Cardiac muscle cell (in vitro differentiated cells and primary cell): ENCODE measurements around the gene IGF2BP2. TPM values are rescaled to one million over a fixed set of nuclear protein-coding genes. Genes with fewer than 3 reads are reported as not detected.
A peak's percentile ranks its signal among the peaks of the same experiment; 100 is the strongest.
"Not testable (repeated sequence)": the region's sequence is repeated elsewhere in the genome, so short reads cannot be mapped to it uniquely, and the experiment has no call there.

Experiments
- DNase-seq, 2 donors: peaks; one replicate each; pipeline versions ENCODE4 v3.0.0 to v3.0.0-alpha.2; 2010 to 2017; ENCODE audit warnings: low read depth in 1 of 2, low spot score in 1 of 2
- H3K27ac ChIP-seq: fragments of 200-600 bp; sonication (generic); 2 replicates; pipeline ENCODE4 v1.5.1; 2016
- H3K27me3 ChIP-seq: fragments of 200-600 bp; sonication (generic); 2 replicates; pipeline ENCODE4 v1.6.0; 2016; ENCODE audit warnings: control low read depth
- H3K36me3 ChIP-seq: fragments of 200-600 bp; sonication (generic); 2 replicates; pipeline ENCODE4 v1.5.1; 2016; ENCODE audit warnings: control low read depth
- H3K4me1 ChIP-seq: fragments of 200-600 bp; sonication (generic); 2 replicates; pipeline ENCODE4 v1.8.1; 2017; ENCODE audit warnings: low read depth, mild to moderate bottlenecking, mixed run types
- H3K4me3 ChIP-seq: fragments of 200-600 bp; sonication (generic); 2 replicates; pipeline ENCODE4 v1.5.1; 2016; ENCODE audit warnings: mild to moderate bottlenecking
- H3K9me3 ChIP-seq: fragments of 200-600 bp; sonication (generic); 2 replicates; pipeline ENCODE4 v1.5.1; 2017; ENCODE audit warnings: low read depth, mild to moderate bottlenecking, control low read depth
- polyA plus RNA-seq: library from polyadenylated mRNA; unstranded; fragments of >200 nt; fragmentation: Nextera tagmentation; extraction: Ambion mirVana; gene quantifications from 2 replicates; pipeline ENCODE4 v1.2.1, GENCODE V29; 2016
- total RNA-seq: library from RNA; depleted of rRNA; stranded (reverse); fragments of >200 nt; gene quantifications from 2 replicates; pipeline ENCODE4 v1.2.3, GENCODE V29; 2016
- TF ChIP-seq, protein P1 (sequence below): IDR thresholded peaks from 2 replicates; pipeline ENCODE4 v1.5.1; 2012; ENCODE audit warnings: low read depth, mild to moderate bottlenecking, low read length

Gene IGF2BP2
- total and polyA plus RNA-seq, 2 experiments from 2014 or later = 119 to 129 TPM

DNA sequence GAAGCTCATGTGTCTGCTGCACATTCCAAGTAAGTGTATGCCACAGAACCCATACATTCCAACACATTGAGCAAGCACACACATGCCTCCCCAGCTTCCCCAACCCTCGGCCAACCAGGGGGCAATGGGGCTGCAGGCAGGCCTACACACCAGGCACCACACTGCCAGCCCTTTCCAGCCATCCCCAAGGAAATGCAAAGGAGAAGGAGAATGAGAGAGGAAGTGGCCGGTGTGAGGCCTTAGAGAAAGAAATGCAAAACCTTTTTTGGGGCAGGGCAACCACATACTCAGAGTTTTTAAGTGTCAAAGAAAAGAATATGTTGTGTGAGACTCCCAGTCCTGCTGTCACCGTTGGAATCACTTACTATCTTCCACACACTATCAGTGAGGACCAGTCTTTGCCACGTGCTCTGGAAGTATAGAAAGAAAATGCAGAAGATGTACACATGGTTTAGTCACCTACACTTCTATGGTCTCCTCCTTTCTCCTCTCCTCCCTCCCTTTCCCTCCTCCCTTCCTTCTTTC is 11.1 kb downstream of the IGF2BP2 start:
- H3K4me1 ChIP-seq = peaks cover 73% of the 10 kb centered on the region
- no peaks in the 10 kb centered on the region for H3K36me3 ChIP-seq
- TF ChIP-seq, protein P1, sequence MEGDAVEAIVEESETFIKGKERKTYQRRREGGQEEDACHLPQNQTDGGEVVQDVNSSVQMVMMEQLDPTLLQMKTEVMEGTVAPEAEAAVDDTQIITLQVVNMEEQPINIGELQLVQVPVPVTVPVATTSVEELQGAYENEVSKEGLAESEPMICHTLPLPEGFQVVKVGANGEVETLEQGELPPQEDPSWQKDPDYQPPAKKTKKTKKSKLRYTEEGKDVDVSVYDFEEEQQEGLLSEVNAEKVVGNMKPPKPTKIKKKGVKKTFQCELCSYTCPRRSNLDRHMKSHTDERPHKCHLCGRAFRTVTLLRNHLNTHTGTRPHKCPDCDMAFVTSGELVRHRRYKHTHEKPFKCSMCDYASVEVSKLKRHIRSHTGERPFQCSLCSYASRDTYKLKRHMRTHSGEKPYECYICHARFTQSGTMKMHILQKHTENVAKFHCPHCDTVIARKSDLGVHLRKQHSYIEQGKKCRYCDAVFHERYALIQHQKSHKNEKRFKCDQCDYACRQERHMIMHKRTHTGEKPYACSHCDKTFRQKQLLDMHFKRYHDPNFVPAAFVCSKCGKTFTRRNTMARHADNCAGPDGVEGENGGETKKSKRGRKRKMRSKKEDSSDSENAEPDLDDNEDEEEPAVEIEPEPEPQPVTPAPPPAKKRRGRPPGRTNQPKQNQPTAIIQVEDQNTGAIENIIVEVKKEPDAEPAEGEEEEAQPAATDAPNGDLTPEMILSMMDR = no peak
- no peaks in the 10 kb centered on the region for H3K9me3 ChIP-seq
- H3K4me3 ChIP-seq = no peak overlapping the region
- peak; percentile 41 to 83 for DNase-seq
- H3K27me3 ChIP-seq = no peaks in the 10 kb centered on the region
- peak overlapping the region; percentile 74 for H3K27ac ChIP-seq

DNA sequence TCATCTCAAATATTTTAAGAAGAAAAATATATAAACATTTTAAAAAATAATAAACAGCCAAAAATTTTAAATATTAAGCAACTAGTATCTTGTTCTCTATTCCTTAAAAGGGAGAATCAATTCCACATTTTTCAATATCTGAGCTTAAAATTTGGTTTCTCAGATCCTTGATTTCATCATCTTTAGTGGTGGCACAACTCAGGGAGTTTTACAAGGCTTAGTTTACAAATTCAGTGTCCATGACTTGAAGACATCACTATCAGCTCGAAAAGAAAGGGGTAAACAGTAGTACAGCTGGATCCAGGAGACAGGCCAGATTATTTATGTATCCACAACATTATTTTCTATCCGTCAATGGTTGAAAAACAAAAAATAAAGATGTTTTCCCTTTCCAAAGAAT is 11.6 kb downstream of the IGF2BP2 start:
- DNase-seq = peak in 1 of 2 donors; percentile 37
- peak overlapping the region; percentile 74 for H3K27ac ChIP-seq
- no peaks in the 10 kb centered on the region for H3K27me3 ChIP-seq
- H3K4me1 ChIP-seq = peaks cover 68% of the 10 kb centered on the region
- TF ChIP-seq, protein P1 = no peak
- H3K36me3 ChIP-seq = no peaks in the 10 kb centered on the region
- no peak overlapping the region for H3K4me3 ChIP-seq
- H3K9me3 ChIP-seq = no peaks in the 10 kb centered on the region

DNA sequence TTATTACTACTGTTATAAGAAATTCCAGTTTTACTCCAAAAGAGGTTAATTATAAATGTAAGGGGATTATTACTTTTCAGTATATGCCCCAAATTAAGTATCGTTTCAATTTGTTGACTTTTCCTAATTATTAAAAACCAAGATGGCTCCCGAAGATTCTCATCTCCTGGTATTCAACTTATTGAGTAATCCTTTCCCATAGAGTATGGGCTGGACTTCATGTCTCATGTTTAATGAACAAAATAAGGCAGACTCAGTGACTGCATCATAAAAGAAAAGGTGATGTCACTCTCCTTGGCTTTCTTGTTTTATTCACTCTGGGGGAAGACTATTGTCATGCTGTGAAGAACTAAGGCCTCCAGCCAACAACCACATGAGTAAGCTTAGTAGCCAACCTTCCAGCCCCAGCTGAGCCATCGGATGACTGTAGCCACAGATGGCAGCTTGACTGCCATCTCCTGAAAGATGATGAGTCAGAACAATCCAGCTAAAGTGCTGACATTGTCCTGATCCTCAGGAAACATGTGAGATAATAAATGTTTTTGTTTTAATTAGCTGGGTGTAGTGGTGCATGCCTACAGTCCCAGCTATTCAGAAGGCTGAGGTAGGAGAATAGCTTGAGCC is 17.3 kb downstream of the IGF2BP2 start:
- no peaks in the 10 kb centered on the region for H3K27me3 ChIP-seq
- TF ChIP-seq, protein P1 = no peak
- peak in 1 of 2 donors; percentile 63 for DNase-seq
- no peak overlapping the region for H3K4me3 ChIP-seq
- H3K9me3 ChIP-seq = no peaks in the 10 kb centered on the region
- peaks cover 15% of the 10 kb centered on the region for H3K4me1 ChIP-seq
- no peaks in the 10 kb centered on the region for H3K36me3 ChIP-seq
- H3K27ac ChIP-seq = no peak overlapping the region

DNA sequence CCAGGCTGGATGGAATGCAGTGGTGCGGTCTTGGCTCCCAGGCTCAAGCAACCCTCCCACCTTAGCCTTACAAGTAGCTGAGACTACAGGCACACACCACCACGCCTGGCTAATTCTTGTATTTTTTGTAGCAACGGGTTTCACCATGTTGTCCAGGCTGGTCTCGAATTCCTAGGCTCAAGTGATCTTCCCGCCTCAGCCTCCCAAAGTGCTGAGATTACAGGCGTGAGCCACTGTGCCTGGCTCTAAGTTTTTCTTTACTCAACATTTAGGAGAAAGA is 26.1 kb downstream of the IGF2BP2 start:
- H3K36me3 ChIP-seq, H3K27ac ChIP-seq, H3K4me1 ChIP-seq, DNase-seq, H3K4me3 ChIP-seq, H3K27me3 ChIP-seq, H3K9me3 ChIP-seq: not testable (repeated sequence)

DNA sequence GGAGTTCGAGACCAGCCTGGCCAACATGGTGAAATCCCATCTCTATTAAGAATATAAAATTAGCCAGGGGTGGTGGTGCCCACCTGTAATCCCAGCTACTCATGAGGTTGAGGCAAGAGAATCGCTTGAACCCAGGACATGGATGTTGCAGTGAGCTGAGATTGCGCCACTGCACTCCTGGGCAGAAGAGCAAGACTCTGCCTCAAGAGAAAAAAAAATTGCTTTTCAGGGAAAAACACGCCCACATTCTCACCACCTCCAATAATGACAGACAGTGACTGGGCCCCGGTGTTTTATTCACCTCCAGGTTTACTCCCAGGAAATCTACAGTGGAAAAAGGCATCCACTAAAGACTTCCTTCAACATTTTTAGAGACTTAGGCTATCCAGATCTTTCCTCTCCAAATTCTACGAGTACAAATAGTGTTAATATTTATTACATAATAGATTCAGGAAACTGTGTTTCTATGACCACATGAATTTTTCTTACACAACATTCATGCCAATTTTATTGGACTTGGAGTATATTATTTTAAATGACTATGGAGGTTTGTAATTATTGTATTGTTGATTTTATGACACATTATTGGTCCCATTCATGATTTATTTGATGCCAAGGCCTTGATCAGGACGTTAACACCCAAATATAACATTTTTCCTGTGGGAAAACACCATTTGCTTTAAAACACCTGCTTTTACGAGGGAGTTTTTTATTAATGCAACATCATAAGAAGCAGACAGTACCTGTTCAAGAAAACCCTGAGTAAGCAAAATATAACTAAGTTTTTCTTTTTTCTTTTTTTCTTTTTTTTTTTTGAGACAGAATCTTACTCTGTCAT is 26.6 kb downstream of the IGF2BP2 start:
- H3K4me3 ChIP-seq = no peak overlapping the region
- H3K9me3 ChIP-seq = no peaks in the 10 kb centered on the region
- no peak for DNase-seq
- H3K27ac ChIP-seq = no peak overlapping the region
- H3K4me1 ChIP-seq = peaks cover 3% of the 10 kb centered on the region
- no peaks in the 10 kb centered on the region for H3K27me3 ChIP-seq
- no peaks in the 10 kb centered on the region for H3K36me3 ChIP-seq
- TF ChIP-seq, protein P1 = no peak

DNA sequence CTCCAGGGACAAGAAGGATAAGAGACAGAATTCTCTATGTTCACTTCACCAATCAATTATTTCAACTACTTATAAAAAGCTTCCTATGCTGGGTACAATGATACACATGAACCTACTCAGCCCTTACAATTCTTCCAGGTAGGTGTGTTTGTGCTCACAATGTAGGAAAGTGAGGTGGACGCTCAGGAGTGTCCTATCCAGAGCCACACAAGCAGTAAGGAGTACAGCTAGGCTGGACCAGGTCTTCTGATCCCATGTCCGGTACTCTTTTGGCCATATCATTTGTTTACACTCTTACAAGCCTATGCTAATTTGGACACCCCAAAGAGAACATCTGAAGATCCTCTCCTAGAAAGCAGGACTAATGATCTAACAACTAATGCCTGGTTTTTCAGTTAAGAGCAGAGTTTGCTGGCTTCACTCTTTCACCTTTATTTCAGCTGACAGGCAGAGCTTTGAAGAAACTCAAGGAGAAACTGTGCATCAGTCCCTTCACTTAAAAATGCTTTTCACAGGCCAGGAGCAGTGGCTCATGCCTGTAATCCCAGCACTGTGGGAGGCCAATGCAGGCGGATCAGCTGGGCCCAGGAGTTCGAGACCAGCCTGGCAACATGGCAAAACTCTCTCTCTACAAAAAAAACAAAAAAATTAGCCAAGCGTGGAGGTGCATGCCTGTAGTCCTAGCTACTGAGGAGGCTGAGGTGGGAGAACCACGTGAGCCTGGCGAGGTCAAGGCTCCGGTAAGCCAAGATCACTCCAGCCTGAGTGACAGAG is 27.5 kb downstream of the IGF2BP2 start:
- TF ChIP-seq, protein P1 = no peak
- H3K27me3 ChIP-seq = no peaks in the 10 kb centered on the region
- no peaks in the 10 kb centered on the region for H3K36me3 ChIP-seq
- no peak for DNase-seq
- no peaks in the 10 kb centered on the region for H3K9me3 ChIP-seq
- H3K4me1 ChIP-seq = peaks cover 10% of the 10 kb centered on the region
- peak overlapping the region; percentile 36 for H3K27ac ChIP-seq
- H3K4me3 ChIP-seq = no peak overlapping the region
